Hepatocyte (in vitro differentiated cells): Measurements from ENCODE around the gene EPHA4. TPM values are rescaled to one million over a fixed set of nuclear protein-coding genes. Genes with fewer than 3 reads are reported as not detected.

Experiments
- DNase-seq: peaks from one replicate; pipeline ENCODE4 v3.0.0-alpha.2; 2016; ENCODE audit warnings: low spot score
- H2AFZ ChIP-seq: fragments of 200-600 bp; sonication (generic); 2 replicates; pipeline ENCODE4 v1.6.0; 2016; ENCODE audit warnings: antibody characterized with exemption, mild to moderate bottlenecking
- H3K27ac ChIP-seq: fragments of 200-600 bp; sonication (generic); 2 replicates; pipeline ENCODE4 v1.5.1; 2016; ENCODE audit warnings: mild to moderate bottlenecking
- H3K27me3 ChIP-seq: fragments of 200-600 bp; sonication (generic); 2 replicates; pipeline ENCODE4 v1.6.1; 2016
- H3K36me3 ChIP-seq: fragments of 200-600 bp; sonication (generic); replicated peaks from 2 replicates; pipeline ENCODE4 v1.5.1; 2016; ENCODE audit warnings: low read depth; ENCODE audit not compliant: insufficient read depth
- H3K4me1 ChIP-seq: fragments of 200-600 bp; sonication (generic); 2 replicates; pipeline ENCODE4 v1.5.1; 2016; ENCODE audit warnings: mild to moderate bottlenecking, moderate library complexity; ENCODE audit not compliant: insufficient read depth
- H3K4me2 ChIP-seq: fragments of 200-600 bp; sonication (generic); 2 replicates; pipeline ENCODE4 v1.6.0; 2016
- H3K4me3 ChIP-seq: fragments of 200-600 bp; sonication (generic); 2 replicates; pipeline ENCODE4 v1.5.1; 2016; ENCODE audit warnings: mild to moderate bottlenecking
- H3K79me2 ChIP-seq: fragments of 200-600 bp; sonication (generic); 2 replicates; pipeline ENCODE4 v1.6.0; 2017; ENCODE audit warnings: mild to moderate bottlenecking
- H3K9me2 ChIP-seq: fragments of 200-600 bp; sonication (generic); replicated peaks from 2 replicates; pipeline ENCODE4 v1.6.0; 2017; ENCODE audit warnings: mild to moderate bottlenecking; ENCODE audit not compliant: insufficient read depth
- H3K9me3 ChIP-seq: fragments of 200-600 bp; sonication (generic); 2 replicates; pipeline ENCODE4 v1.5.1; 2016; ENCODE audit warnings: low read depth, mild to moderate bottlenecking
- H4K20me1 ChIP-seq: fragments of 200-600 bp; sonication (generic); 2 replicates; pipeline ENCODE4 v1.6.0; 2016; ENCODE audit warnings: mild to moderate bottlenecking; ENCODE audit not compliant: insufficient read depth, poor library complexity, severe bottlenecking
- EZH2 ChIP-seq: fragments of 200-600 bp; sonication (generic); IDR thresholded peaks from 2 replicates; pipeline ENCODE4 v1.6.1; 2016; ENCODE audit warnings: antibody characterized with exemption, mild to moderate bottlenecking, borderline replicate concordance
- EZH2phosphoT487 ChIP-seq: fragments of 200-600 bp; sonication (generic); IDR thresholded peaks from one replicate; pipeline ENCODE4 v1.6.1; 2018; ENCODE audit warnings: antibody characterized with exemption, mild to moderate bottlenecking, low read depth, moderate library complexity; ENCODE audit not compliant: unreplicated experiment, severe bottlenecking
- WGBS: methylation state at CpG from one replicate; pipeline ENCODE4 v1.1.6; 2016; ENCODE audit warnings: low lambda C conversion rate; ENCODE audit errors: missing lambda C conversion rate; 5-methylcytosine and 5-hydroxymethylcytosine counted together
- polyA plus RNA-seq: library from polyadenylated mRNA; unstranded; fragments of >200 nt; fragmentation: Nextera tagmentation; extraction: Ambion mirVana; gene quantifications from 2 replicates; pipeline ENCODE4 v1.2.1, GENCODE V29; 2016
- total RNA-seq: library from RNA; depleted of rRNA; stranded (reverse); fragments of >200 nt; gene quantifications from 2 replicates; pipeline ENCODE4 v1.2.3, GENCODE V29; 2014
- TF ChIP-seq, protein P1 (sequence below): fragments of 200-600 bp; sonication (generic); IDR thresholded peaks from 2 replicates; pipeline ENCODE4 v1.5.1; 2016; ENCODE audit warnings: antibody characterized with exemption, mild to moderate bottlenecking; ENCODE audit not compliant: poor library complexity

The EPHA4 gene
- total and polyA plus RNA-seq, 2 experiments from 2014 or later, result 7.8 to 36.8 TPM

DNA sequence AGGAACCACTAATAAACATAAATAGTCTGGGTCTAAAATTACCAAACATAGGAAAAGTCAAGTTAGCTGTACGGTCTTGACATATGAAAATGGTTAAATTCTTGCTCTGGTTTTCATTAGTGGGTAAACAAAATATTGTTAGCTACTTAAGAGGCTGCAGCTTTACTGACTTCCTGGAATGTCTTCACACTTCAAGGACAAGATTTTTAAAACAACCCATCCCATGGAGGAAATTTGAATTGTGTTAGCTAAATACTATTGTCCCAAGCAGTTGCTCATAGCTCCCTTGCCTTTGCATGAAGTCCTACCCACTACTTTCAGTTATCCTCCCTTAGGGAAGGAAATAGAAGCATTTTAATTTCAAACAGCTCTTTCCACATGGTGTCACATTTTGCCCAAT lies 128.5 kb downstream of the EPHA4 start:
- H3K27me3 ChIP-seq, result no peaks in the 10 kb centered on the region
- no peaks in the 10 kb centered on the region for H3K9me2 ChIP-seq
- no peak overlapping the region for H3K4me3 ChIP-seq
- no peak overlapping the region for H3K27ac ChIP-seq
- TF ChIP-seq, protein P1, sequence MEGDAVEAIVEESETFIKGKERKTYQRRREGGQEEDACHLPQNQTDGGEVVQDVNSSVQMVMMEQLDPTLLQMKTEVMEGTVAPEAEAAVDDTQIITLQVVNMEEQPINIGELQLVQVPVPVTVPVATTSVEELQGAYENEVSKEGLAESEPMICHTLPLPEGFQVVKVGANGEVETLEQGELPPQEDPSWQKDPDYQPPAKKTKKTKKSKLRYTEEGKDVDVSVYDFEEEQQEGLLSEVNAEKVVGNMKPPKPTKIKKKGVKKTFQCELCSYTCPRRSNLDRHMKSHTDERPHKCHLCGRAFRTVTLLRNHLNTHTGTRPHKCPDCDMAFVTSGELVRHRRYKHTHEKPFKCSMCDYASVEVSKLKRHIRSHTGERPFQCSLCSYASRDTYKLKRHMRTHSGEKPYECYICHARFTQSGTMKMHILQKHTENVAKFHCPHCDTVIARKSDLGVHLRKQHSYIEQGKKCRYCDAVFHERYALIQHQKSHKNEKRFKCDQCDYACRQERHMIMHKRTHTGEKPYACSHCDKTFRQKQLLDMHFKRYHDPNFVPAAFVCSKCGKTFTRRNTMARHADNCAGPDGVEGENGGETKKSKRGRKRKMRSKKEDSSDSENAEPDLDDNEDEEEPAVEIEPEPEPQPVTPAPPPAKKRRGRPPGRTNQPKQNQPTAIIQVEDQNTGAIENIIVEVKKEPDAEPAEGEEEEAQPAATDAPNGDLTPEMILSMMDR, result no peak
- TF ChIP-seq EZH2phosphoT487, result no peak
- no peak for TF ChIP-seq EZH2
- H3K4me2 ChIP-seq, result no peak overlapping the region
- H3K9me3 ChIP-seq, result no peaks in the 10 kb centered on the region
- no peak overlapping the region for H2AFZ ChIP-seq
- DNase-seq, result no peak
- WGBS, result 54% methylated on average over 1 of the region's 1 CpG
- H3K36me3 ChIP-seq, result no peaks in the 10 kb centered on the region
- H4K20me1 ChIP-seq, result no peaks in the 10 kb centered on the region
- no peaks in the 10 kb centered on the region for H3K79me2 ChIP-seq
- peaks cover 8% of the 10 kb centered on the region for H3K4me1 ChIP-seq

DNA sequence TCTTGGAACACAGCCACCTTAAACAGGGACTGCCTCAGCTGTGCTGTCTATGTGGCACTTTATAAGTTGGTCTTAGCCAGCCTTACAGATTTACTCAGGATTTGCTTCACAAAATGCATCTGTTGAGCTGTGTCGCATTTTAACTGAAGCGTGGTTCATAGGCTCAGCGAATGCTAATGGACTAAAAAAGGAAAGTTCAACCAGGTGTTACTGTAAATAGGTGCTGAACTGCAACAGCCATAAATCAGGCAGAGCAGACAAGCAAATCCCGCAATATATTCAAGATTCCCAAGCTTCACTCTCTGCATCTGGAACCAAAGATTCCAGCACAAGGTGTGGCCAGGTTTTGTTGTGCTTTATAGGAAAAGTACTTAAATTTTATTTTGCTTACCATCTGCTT lies 130.0 kb downstream of the EPHA4 start:
- DNase-seq, result no peak

DNA sequence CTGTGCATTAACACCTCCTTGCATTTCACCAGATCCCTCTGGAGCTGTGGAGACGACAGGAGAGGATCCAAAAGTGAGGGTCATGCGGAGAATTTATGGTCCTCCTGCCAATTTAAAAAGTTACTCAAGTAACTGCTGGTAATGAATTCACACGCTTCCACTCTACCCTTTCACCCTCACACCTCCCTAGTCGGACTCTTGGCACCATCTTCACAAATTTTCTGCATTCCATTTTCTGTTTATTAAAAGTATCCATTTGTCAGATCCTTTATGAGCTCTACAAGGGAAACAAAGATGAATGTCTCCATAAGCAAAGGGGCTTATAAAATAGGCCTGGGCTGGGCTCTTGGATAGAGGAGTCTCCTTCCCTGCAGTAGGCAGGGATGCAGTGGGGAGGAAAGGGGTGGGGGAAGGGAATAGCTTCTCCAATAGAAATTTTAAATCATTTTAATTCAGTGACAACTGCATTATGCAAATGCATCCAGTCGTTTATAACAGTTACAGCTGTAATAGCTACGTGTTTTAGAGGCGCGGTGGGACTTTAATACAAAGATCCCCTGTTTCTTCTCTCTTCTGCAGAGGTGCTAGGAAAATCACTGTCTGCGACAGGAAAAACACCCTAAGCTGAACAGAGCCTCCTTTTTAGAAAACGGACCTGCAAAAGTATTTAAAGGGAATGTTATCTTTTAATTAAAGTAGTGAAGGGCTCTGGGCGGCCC lies 132.2 kb downstream of the EPHA4 start:
- Histone ChIP-seq H3K4me2 (no peak overlapping the region), H3K79me2 (no peaks in the 10 kb centered on the region), H3K9me3 (no peaks in the 10 kb centered on the region), H4K20me1 (no peaks in the 10 kb centered on the region), H3K36me3 (no peaks in the 10 kb centered on the region), H3K4me1 (peaks cover 8% of the 10 kb centered on the region), H3K27me3 (no peaks in the 10 kb centered on the region), H2AFZ (no peak overlapping the region), H3K27ac (no peak overlapping the region), H3K9me2 (no peaks in the 10 kb centered on the region), H3K4me3 (no peak overlapping the region)
- DNase-seq, result no peak
- WGBS, result 75% methylated on average over 11 of the region's 11 CpGs
- TF ChIP-seq EZH2 (no peak), EZH2phosphoT487 (no peak)
- TF ChIP-seq, protein P1, result no peak

More for the DNA sequence above, 130.0 kb downstream of the EPHA4 start:
- H3K27ac ChIP-seq, result no peak overlapping the region
- no peak overlapping the region for H3K4me3 ChIP-seq
- no peaks in the 10 kb centered on the region for H3K36me3 ChIP-seq
- H3K4me1 ChIP-seq, result peaks cover 8% of the 10 kb centered on the region
- no peaks in the 10 kb centered on the region for H3K9me3 ChIP-seq
- no peaks in the 10 kb centered on the region for H3K27me3 ChIP-seq
- H2AFZ ChIP-seq, result no peak overlapping the region
- H4K20me1 ChIP-seq, result no peaks in the 10 kb centered on the region
- H3K9me2 ChIP-seq, result no peaks in the 10 kb centered on the region
- TF ChIP-seq, protein P1, result no peak
- TF ChIP-seq EZH2 (no peak), EZH2phosphoT487 (no peak)
- no peak overlapping the region for H3K4me2 ChIP-seq
- no peaks in the 10 kb centered on the region for H3K79me2 ChIP-seq
- 79% methylated on average over 4 of the region's 4 CpGs for WGBS
